Stimulated activated naive CD4-positive, alpha-beta T cell treated with Interleukin-2 at 50 U/mL for 16 hours (primary cell): Measurements from ENCODE around the gene CENPP.

Experiments used
- DNase-seq: peaks from one replicate; lab custom pipeline; 2025; lab: John Stamatoyannopoulos, UW

CENPP gene

DNA sequence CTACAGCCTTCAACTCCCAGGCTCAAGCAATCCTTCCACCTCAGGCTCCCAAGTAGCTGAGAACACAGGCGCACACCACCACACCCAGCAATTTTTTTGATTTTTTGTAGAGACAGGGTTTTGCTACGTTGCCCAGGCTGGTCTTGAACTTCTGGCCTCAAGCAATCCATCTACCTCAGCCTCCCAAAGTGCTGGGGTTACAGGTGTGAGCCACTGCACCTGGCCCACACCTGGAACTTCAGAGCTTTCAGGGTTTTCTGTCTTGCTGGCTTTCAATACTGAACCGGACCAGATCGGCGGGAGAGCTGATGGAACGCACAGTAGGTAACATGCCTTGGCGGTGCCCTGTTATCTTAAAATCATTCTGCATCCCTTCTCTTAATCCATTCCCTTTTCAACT, 313.4 kb downstream of the CENPP start:
- no peak for DNase-seq

DNA sequence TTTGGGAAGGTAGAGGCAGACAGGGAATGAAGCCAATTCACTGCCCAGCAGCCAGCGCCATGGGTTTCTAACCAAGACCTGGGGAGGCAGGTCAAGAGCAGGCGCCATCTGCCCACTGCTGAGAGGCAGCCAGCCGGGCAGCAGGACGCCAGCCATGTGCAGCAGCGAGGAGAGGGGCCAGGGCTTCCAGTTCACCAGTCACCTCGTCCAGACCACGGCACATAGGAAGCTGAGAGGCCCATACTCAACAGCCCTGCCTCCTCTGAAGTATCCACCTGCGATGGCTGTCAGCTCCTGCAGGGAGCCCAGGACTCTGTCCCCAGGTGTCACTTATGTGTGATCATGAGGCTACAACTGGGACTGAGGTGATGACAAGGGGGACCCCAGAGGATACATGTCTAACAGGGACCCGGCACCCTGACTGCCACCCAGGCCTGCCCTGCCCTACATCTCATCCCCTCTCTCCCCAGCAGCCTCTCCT, 314.1 kb downstream of the CENPP start:
- DNase-seq = no peak

DNA sequence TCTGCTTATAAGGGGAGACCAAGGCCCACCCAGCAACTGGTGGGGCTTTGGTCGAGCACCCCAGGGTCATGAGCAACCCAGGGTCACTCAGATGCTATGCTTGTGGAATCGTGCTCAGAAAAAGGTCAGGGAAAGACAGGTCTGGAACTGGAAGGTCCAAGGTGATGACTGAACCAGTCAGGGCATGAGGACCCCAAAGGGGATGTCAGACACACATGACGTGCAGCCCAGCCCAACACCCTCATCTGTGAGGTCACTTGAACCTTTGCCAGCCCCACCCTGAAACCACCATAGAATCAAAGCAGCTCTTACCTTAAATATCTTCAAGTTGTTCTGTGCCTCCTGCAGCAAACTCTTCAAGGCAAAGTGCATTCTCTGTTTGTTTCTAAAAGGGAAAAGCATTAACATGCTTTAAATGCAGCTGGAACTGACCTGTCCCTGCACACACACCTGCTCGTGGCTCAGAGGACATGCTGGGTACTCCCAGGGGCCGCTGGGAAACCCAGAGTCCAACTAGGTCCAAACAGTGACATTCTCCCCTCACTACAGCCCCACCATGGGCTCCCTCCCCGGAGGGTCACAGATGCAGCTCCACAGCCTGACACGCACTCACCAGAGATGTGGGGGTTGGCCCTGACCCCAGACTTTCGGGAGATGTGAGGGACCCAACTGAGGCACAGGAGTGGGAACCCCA, 314.8 kb downstream of the CENPP start:
- DNase-seq = no peak

- no peak for DNase-seq
These were observed 315.5 kb downstream of the CENPP start for GRCh38 chr9:92641092-92641809.

DNA sequence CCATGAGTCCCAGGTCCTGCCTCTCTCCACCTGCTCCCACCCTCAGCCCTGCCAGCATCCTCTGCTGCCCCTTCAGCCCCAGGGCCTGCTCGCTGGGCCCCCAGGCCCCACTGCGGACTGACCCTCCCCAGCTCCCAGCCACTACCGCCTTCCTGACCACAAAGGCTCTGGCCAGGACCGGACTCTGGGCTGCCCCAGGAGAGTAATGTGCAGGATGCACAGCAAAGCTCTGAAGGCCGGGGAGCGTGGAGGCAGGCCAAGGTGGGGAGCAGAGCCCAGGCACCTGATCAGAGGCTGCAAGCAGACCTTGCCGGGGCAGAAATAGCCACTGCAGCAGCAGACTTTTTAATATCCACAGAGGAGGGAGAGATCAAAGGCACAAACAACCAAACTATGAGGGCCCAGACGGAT, 316.3 kb downstream of the CENPP start:
- DNase-seq = no peak

DNA sequence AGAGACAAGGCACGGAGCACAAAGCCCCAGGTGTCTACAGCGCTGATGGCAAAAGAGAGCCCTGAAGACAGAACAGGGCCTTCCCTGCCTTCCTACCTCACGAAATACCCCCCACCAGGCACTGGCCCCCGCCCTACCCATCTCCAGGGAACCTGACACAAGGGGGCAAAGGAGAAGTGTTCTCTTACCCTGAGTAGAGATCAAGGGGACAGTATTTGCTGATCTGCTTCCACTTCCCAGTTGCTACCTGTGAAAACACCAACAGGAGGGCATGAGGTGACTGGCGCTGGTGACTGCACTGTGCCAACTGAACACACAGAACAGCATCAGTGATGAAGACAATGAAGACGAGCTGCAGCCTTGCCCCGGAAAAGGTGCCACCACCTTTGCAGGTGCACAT, 316.8 kb downstream of the CENPP start:
- no peak for DNase-seq

DNA sequence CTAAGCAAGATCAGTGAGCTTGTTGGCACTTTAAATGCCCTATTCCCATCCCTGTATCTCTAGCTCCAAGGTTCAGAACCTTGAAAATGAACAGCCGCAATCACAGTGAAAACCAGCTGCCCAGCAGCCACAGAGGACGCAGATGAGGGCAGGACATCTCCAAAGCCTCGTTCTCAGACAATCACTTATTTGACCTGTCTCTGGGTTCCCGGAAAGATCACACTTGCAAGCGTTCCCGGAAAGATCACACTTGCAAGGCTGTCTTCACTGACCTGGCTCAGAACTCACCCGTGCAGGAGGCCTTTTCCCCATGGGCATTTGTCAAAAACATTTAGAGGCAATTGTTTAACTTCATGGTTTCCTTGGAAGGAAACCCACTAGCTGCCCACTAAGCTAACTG, 318.5 kb downstream of the CENPP start:
- no peak for DNase-seq

DNA sequence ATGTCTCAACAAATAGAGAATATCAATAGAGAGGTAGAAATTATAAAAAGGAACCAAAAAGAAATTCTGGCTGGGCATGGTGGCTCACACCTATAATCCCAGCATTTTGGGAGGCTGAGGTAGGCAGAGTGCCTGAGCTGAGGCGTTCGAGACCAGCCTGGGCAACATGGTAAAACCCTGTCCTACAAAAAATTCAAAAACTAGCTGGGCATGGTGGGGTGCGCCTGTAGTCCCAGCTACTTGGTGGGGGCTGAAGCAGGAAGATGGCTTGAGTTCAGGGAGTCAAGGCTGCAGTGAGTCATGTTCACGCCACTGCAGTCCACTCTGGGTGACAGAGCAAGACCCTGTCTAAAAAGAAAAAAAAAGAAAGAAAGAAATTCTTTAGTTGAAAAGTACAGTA, 319.3 kb downstream of the CENPP start:
- no peak for DNase-seq

- no peak for DNase-seq
These were observed 322.1 kb downstream of the CENPP start for GRCh38 chr9:92647671-92648473.

DNA sequence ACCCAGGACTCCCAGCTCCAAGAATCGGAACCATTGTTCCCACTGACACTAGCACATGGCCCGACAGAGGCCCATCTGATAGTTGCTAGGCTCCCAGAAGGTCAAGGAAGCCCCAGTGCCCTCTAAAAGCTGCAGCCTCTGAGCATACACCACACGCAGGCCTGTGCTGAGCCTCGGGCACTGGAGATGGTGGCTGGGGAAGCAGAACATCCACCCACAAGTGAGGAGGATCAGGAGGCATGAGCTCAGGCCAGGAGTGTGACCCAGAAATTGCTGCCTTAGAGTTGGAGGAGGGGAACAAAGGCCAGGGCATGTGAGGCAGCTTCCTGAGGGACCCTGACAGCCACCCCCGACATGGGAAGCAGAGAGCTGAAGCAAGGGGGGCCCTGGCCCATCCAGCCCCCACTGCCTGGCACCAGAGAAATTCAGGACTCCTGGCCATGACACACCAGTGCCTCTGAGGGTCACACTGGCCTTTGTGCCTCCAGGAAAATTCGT, 322.8 kb downstream of the CENPP start:
- no peak for DNase-seq

DNA sequence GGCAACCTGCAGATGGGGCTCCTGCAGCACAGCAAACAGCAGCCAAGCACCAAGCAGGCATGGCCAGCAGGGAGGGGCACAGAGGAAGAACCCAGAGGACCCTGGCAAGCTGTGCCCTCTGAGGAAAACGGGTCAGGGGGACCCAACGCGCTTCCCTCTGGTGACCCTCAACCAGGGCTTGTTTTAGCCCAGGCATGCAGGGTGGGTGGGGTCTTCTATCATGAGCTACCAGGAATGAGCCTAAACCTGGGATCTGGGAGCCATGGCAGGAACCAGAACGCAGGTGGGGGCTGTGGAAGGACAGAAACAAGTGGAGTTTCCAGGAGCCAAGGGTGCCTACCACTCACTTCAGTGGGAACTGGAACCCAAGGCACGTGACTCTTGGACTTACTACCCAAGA, 323.3 kb downstream of the CENPP start:
- no peak for DNase-seq

- DNase-seq = no peak
These were observed 324.5 kb downstream of the CENPP start for GRCh38 chr9:92650296-92650695.

DNA sequence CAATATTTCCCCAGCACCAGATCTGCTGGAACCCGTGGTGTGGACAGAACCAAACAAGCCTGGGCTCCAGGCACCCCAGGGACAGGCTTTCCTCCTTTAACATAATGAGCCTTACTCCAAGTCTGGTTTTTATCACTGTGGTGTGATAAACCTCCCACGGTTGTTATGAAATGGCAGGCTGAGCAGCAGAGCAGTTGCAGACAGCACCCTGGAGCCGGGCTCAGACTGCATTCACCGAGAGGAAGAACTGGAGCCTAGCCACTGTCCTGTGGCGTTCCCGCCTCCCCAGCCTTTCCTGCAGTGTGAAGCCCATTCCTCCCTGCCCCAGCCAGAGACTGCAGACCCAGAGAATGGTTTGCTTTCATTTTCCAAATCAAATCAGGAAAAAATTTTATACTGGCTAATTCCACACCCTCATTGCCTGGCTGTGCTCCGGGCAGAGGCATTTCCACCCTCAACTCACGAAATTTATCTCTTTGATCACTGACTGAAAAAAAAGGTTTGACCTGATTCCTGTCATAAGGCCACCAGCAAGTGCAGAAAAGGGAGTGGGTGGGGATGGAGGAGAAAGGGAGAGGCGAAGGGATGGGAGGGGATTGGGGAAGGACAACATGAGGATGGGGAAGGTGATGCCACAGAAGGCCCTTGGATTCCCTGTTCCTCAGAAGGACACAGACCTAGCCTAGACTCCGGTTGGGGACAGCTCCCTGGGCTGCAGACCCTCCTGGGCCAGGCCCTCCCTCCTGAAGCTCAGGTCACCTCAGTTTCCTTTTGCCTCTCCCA, 325.3 kb downstream of the CENPP start:
- DNase-seq = no peak

DNA sequence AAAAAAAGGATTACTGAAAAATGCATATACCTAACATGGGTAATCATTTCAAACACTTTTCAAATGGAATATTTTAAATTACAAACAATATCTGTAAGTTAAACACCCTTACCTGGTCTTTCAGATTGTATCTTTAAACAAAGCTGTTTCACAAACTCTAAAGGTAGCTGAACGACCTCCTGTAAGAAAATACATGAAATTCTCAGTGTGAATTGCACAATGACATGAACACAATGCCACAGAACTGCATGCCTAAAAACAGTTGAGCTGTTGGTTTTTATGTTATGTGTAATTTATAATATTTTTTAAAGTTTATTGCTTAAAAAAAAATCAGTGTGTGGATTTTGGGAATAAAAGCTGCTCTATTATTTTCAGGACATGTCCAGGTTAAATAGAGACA, 326.7 kb downstream of the CENPP start:
- no peak for DNase-seq

DNA sequence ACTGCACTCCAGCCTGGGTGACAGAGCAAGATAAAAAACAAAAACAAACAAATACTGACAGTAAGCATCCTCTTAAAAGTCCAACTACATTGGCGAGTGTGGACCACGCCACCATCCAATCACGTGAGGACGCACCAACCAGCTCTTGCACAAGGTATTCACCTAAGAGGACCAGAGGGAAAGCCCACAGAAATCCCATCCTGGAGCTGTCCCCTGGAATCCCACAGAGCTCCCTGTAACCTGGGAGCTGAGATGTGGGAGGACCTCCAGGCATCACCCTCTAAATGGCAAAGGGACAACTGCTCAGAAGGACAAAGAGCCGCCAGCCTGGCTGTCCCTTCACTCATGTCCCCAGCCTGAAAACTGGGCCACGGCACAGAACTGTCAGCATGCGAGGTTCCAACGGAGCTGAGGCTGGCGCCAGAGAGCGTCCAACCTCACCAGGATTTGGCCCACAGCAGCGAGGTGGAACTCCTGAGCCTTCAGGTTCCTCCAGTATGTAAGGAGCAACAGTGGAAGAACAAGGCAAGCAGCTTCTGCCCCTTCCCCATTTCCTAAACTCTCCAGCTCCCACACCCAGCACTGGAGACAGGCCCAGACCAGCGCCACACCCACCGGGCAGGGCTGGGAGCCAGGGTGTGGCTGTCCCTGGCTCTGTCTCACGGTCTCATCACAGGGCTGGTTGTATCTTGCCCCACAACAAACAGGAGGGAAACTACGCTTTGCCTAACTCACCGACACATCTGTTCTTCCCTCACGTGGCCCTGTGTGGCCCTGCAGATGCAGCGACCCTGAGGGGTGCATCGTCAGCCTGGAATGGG, 328.9 kb downstream of the CENPP start:
- DNase-seq = no peak

- no peak for DNase-seq
These were observed 329.6 kb downstream of the CENPP start for GRCh38 chr9:92655366-92655765.

DNA sequence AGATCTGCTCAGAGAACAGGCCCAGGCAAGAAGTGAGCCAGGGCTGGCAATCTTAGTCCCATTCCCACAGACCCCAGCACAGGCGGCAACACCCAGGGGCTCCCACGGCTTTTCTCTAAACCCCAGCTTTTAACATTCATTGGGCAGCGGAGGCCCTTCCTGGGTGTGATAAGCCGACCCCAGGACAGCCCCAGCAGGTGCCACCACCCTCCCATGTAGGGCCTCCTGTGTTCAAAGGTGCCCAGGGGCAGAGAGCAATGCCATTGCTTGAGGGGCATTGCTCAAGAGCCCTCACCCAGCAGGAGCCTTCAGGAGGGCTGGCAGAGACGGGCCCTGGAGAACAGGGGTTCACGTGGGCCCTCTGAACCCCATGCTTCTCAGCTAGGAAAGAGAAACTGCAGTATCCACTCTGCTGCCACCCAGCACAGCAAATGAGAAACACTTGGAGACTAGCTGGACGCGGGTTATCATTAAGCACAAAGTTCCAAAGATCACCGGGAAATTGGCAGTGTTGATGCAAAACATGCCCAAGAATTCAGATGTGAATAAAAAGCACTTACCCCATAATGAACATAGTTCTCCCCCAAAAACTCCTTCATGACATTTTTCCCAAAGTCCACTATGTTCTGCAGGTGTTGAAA, 330.3 kb downstream of the CENPP start:
- no peak for DNase-seq

DNA sequence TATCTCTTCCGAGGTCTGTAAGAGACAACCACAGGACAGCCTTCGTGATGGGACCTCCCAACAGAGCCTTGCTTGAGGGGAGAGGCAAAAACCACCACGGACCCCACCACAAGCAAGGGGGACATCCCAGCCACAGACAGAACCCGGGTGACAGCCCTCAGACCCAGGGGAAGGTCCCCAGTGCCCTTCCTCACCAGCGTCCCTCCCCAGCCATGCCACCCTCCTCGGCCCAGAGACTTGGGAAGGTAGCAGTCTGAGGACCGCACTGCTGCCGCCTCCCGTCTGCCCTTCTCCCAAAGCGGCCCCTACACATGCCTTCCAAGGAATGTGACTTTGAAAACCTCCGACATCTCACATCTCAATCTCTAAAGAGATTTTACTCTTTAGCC, 330.8 kb downstream of the CENPP start:
- DNase-seq = no peak

GRCh38 chr9:92657296-92658094, 331.7 kb downstream of the CENPP start:
- no peak for DNase-seq

- no peak for DNase-seq
These were observed 332.4 kb downstream of the CENPP start for GRCh38 chr9:92658176-92658575.
